Putamen (tissue), 1 donor: Measurements from ENCODE around the gene OR11H7.
"Not testable (repeated sequence)": the region's sequence is repeated elsewhere in the genome, so short reads cannot be mapped to it uniquely, and the experiment has no call there.

Experiments
- DNase-seq: peaks from one replicate; pipeline ENCODE4 v3.0.0-alpha.2; 2016; ENCODE audit warnings: low spot score

The OR11H7 gene

GRCh38 chr14:20278414-20278813, 49.6 kb downstream of the OR11H7 start:
- DNase-seq, result no peak

- not testable (repeated sequence) for DNase-seq
These were observed 51.5 kb downstream of the OR11H7 start for GRCh38 chr14:20280265-20280664.
